HG02884 (cell line): ENCODE data around the gene CNOT3.
"Not testable (repeated sequence)": the region's sequence is repeated elsewhere in the genome, so short reads cannot be mapped to it uniquely, and the experiment has no call there.

Experiments
- ATAC-seq: cut with Tn5 transposase; IDR thresholded peaks from one replicate; pipeline ENCODE4 v1.9.1; 2021; ENCODE audit warnings: mild to moderate bottlenecking, moderate library complexity; ENCODE audit not compliant: unreplicated experiment

The CNOT3 gene

DNA sequence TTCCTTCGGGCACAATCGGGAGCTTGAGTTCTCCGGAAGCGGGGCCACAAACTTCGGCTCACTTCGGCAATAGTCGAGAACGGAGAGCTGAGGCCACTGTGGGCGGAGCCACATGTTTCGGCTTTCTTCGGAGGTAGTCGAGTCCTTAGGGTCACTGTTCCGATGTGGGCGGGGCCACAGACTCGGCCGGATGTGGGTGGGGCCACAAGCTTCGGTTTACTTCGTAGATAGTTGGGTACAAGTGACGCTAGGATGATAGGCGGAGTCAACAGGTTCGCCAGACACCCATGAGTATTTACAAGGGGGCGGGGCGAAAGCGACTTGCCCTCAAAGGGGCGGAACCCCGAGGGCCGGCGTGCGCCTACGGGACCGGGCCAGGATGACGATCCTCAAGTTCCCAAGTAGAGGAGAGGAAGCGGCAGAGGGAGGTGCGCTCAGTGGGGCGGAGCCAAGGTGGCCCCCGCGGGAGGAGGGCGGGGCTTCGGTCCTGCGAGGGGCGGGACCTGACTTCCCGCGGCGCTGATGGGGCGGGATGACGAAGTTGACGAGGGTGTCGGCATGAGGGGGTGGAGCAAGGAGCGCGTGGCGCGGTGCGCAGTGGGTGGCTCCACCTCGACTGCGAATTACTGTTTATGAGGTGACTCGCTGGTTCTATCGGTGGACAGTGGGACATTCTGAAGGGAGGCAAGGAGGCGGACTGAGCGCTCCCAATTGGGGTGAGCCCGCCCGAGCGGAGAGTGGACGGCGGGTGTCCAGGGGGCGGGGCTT, 52.4 kb downstream of the CNOT3 start:
- ATAC-seq: peak; percentile 47

DNA sequence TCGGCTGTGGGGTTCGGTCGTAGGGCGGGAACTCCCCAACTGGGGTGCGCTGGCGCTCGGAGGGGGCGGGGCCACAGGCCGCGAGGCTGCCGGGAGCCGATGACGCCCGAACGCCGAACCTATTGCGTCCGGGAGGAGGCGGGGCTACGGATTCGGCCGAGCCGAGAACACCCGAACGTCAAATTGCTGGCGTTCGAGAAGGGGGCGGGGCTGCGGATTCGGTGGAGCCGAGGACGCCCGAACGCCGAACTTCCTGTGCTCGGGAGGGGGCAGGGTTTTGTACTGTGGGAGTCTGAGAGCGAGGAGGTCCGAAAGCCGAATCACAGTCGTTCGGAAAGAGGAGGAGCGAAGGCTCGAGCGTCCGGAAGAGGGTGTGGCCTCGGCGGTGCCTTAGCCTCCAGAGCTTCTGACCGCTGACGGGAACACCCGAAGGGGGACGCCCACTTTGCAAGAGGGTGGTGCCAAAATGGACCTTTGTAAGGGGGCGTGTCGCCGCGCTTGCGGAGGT, 53.0 kb downstream of the CNOT3 start:
- peak; percentile 39 for ATAC-seq

DNA sequence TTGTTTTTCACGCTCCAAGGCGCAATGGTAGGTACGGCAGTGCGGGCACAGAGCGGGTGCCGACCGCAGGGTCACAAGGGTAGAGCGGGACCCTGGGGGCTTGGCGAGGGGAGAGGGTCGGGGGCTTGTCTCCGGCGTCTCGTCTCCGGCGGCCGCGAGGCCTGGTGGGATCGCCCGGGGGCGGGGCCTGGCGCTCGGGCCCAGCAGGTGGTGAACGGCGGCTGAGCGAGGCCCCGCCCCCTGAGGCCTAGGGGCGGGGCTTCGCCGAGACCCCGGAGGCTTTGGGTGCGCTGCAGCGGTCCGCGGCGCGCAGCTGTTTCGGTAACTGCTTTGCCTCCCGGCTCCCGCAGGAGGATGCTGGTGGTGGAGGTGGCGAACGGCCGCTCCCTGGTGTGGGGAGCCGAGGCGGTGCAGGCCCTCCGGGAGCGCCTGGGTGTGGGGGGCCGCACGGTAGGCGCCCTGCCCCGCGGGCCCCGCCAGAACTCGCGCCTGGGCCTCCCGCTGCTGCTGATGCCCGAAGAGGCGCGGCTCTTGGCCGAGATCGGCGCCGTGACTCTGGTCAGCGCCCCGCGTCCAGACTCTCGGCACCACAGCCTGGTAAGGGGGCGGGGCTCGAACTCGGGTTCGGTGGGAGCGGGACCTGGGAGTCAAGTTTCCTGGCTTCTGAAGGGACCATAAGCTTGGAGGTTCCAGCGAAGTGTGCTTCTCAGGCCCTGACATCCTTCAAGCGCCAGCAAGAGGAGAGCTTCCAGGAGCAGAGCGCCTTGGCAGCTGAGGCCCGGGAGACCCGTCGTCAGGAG, 53.6 kb downstream of the CNOT3 start, which contains the start of gene TSEN34:
TSS of gene TSEN34 (plus strand) at position 298 of the 800 bp plus-strand sequence. CDS start at position 355, 57 bp downstream.
- ATAC-seq: peak; percentile 25

DNA sequence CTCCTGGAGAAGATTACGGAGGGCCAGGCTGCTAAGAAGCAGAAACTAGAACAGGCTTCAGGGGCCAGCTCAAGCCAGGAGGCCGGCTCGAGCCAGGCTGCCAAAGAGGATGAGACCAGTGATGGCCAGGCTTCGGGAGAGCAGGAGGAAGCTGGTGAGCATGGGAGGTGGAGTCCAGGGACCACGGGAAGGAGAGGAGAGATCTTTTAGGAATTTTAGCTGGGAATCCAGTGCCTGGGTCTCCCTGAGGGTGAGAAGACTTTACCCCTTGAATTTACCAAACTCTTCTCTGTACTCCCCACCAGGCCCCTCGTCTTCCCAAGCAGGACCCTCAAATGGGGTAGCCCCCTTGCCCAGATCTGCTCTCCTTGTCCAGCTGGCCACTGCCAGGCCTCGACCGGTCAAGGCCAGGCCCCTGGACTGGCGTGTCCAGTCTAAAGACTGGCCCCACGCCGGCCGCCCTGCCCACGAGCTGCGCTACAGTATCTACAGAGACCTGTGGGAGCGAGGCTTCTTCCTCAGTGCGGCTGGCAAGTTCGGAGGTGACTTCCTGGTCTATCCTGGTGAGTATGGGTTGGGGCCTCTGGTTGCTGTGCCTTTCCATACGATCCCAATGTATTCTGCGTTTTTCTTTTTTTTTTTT, 54.4 kb downstream of the CNOT3 start:
- ATAC-seq: no peak

DNA sequence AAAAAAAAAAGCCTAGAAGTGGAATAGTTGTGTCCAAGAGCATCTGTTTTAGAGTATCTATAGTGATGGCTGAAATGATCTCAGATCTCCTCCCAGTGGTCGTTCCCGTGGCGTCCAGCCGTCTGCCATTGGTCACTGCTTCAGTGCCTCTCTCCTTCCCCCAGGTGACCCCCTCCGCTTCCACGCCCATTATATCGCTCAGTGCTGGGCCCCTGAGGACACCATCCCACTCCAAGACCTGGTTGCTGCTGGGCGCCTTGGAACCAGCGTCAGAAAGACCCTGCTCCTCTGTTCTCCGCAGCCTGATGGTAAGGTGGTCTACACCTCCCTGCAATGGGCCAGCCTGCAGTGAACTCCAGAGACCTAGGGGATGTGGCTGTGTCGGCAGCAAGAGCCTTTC, 55.4 kb downstream of the CNOT3 start:
- ATAC-seq: no peak

DNA sequence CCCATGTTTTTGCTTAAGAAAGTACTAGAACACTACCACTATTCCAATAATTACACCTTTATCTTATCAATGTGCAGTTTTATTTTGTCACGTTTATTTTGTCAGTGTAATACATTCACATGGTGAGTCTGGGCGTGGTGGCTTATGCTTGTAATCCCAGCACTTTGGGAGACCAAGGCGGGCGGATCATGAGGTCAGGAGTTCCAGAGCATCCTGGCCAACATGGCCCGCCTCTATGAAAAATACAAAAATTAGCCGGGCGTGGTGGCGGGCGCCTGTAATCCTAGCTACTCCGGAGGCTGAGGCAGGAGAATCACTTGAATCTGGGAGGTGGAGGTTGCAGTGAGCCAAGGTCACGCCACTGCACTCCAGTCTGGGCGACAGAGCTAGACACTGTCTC, 56.9 kb downstream of the CNOT3 start:
- not testable (repeated sequence) for ATAC-seq

DNA sequence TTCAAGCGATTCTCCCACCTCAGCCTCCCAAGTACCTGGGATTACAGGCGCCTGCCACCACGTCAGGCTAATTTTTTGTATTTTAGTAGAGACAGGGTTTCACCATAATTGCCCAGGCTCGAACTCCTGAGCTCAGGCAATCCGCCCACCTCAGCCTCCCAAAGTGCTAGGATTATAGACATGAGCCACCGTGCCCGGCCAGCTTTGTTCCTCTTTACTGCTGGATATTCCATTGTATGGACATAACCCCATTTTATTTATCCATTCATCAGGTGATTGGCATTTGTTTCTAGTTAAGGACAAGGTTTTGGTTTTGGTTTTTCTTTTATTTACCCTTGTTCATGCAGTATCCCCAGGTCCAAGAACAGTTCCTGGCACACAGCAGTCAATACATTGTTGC, 59.0 kb downstream of the CNOT3 start:
- no peak for ATAC-seq

DNA sequence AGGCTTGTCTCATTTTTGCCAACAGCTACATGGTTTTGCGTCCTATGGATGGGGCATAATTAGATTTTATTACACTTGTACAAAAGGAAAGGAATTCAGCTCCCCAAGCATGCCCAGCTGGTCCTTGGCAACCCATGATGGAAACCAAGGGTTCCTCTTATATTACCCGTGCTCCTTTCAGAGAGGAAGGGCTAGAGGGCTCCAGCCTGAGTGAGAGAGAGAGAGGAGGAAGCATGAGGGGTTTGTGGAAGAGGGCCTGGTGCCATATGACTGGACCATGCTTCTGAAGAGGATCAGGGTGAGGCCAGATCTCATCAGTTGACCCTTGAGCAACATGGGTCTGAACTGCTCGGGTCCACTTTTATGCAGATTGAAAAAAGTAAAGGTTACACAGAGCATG, 59.6 kb downstream of the CNOT3 start:
- ATAC-seq: no peak

DNA sequence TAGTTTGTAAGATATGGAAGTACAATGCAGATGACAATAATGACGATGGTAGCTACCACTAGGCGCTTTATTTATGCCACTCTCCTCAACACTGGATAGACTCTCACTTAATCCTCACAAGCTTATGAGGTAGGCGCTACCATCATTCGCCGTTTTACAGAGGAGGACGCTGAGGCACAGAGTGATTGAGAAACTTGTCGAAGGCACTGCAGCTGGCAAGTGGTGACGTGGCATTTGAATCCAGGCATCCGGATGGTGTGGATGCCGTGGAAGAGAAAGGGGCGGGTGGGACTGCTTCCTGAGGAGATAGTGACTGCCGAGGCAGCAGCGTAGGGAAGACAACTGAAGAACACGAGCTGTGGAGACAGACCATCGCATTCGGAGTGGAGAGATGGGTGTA, 61.8 kb downstream of the CNOT3 start:
- no peak for ATAC-seq

DNA sequence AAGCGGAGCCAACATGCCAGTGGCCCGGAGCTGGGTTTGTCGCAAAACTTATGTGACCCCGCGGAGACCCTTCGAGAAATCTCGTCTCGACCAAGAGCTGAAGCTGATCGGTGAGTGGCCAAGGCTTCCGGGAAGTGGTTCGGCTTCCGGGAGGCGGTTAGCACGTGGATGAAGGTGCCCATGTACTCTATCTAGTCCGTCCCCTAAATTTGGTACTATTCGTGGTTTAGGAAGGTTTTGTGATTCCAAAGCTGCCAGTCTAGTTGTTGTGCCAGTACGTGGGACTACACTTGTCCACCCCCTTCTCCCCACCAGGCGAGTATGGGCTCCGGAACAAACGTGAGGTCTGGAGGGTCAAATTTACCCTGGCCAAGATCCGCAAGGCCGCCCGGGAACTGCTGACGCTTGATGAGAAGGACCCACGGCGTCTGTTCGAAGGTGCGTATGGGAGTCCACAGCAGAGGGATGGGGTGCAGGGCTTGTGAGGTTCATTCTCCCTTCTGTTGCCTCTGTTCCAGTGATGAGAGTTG, 63.7 kb downstream of the CNOT3 start:
- no peak for ATAC-seq

DNA sequence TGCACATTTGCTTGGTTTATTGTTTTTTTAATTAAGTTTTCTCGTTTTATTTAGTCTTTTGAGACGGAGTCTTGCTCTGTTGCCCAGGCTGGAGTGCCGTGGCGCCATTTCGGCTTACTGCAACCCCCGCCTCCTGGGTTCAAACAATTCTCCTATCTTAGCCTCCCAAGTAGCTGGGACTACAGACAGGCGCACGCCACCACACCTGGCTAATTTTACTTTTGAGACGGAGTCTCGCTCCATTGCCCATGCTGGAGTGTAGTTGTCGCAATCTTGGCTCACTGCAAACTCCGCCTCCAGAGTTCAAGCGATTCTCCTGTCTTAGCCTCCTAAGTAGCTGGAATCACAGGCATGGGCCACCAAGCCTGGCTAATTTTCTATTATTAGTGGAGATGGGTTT, 64.4 kb downstream of the CNOT3 start:
- ATAC-seq: no peak

DNA sequence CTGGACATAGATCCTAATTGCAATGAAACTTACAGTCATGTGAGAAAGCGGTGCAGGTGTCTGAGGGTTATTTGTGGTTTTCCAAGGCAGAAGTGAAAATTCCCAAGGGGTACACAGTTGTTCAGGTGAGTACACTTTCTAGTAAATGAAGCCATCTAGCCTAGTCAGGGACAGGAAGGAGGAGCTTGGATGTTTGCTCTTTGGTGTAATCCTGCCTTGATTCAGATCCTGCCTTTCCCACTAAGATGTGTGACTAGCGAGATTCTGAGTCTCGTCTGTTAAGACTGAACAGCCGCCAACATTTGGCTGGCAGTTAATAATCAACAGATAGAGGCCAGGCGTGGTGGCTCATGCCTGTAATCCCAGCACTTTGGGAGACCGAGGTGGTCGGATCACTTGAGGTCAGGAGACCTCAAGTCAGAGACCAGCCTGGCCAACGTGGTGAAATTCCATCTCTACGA, 65.6 kb downstream of the CNOT3 start:
- ATAC-seq: no peak

DNA sequence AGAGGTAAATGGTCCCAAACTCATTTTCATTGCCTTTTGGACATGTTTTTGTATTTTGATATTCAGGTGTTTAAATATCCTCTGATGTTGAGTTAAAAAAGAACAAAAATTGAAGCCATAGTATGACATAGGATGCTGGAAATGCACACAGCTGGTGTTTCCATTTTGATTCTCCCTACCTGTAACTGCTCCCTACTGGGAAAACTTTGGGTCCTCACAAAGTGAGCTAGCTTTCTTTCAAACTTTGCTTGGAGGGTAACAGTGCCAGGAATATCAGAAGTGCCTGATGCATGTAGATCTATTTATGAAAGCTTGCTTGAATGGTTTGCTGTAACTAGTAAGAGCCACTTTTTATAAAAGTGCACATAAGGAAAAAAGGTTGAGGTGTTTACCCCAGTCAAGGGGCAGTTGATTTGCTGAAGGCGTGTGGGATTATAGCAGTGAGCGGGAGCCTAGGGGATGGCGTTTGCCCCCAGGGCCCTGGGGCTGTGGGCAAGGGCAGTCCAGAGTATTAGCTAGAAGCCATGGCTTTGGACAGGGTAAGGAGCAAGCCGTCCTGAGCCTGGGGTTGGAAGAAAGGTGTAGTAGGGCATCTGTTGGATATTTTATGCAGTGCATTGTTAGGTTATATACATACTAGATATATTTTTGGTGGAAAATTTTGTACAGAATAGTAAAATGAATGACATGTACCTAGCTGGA, 67.4 kb downstream of the CNOT3 start:
- no peak for ATAC-seq
